Adrenal gland (tissue), 12 donors: ENCODE measurements around the gene PSMC3. TPM values are rescaled to one million over a fixed set of nuclear protein-coding genes. Genes with fewer than 3 reads are reported as not detected.
A peak's percentile ranks its signal among the peaks of the same experiment; 100 is the strongest.

Experiments
- DNase-seq, 7 donors: peaks; one replicate each; pipeline ENCODE4 v3.0.0-alpha.2; 2019 to 2020
- H3K27ac ChIP-seq, 5 donors: fragments of 200-600 bp; sonication (generic) in 4 of 5; 1 replicate in 3 of 5; 2 replicates in 2 of 5; pipeline versions ENCODE4 v1.5.1 to v1.8.0; 2016 to 2020; ENCODE audit warnings: mild to moderate bottlenecking in 1 of 5
- H3K27me3 ChIP-seq: fragments of 200-600 bp; 2 replicates; pipeline ENCODE4 v1.8.0; 2021
- H3K36me3 ChIP-seq, 2 donors: fragments of 200-600 bp; replicated peaks in 1 of 2; 1 replicate in 1 of 2; 2 replicates in 1 of 2; pipeline versions ENCODE4 v1.5.1 to v1.8.0; 2018 to 2022
- H3K4me1 ChIP-seq, 2 donors: fragments of 200-600 bp; replicated peaks in 1 of 2; 1 replicate in 1 of 2; 2 replicates in 1 of 2; pipeline versions ENCODE4 v1.5.1 to v1.8.0; 2018 to 2021
- H3K4me3 ChIP-seq, 4 donors: fragments of 200-600 bp; sonication (generic) in 3 of 4; one replicate each; pipeline ENCODE4 v1.5.1; 2016 to 2018
- H3K9me3 ChIP-seq, 3 donors: fragments of 200-600 bp; sonication (generic) in 1 of 3; replicated peaks in 1 of 3; 1 replicate in 2 of 3; 2 replicates in 1 of 3; pipeline versions ENCODE4 v1.5.1 to v1.8.0; 2016 to 2021
- POLR2A ChIP-seq, 2 donors: fragments of 450-650 bp; IDR thresholded peaks; one replicate each; pipeline ENCODE4 v1.6.1; 2017; ENCODE audit warnings: antibody characterized with exemption in 2 of 2, mild to moderate bottlenecking in 2 of 2, moderate library complexity in 1 of 2
- WGBS, 4 donors: extraction: QIAGEN DNeasy Blood & Tissue Kit in 2 of 4; methylation state at CpG; one replicate each; pipeline versions ENCODE4 v1.1.5 to v1.1.7; 2013 to 2017; 5-methylcytosine and 5-hydroxymethylcytosine counted together
- intact Hi-C, 2 donors: fragments of 100-400 bp; cut with DNase I; formaldehyde crosslinking; loops; one replicate each; pipeline versions ENCODE4 v1.14.1 to v1.15.0; 2022 to 2023
- polyA plus RNA-seq, 3 donors: library from polyadenylated mRNA; stranded (reverse); fragments of 200-250 nt in 2 of 3; fragments of 350-450 nt in 1 of 3; fragmentation: Illumina TruSeq in 1 of 3; extraction: RNeasy Lipid Tissue Mini Kit (QIAGEN cat#74804) in 1 of 3; gene quantifications; one replicate each; pipeline ENCODE4 v1.2.3, GENCODE V29; 2013 to 2014
- total RNA-seq, 9 donors: library from RNA; depleted of rRNA in 4 of 9; stranded (reverse); fragments of >200 nt in 4 of 9; fragments of 120-200 nt in 1 of 9; fragmentation: NEBNext Ultra II Directional in 1 of 9; extraction: Animal tissue kit (Norgen Biotek cat#: 25700) in 1 of 9; gene quantifications; one replicate each; pipeline versions ENCODE4 v1.1.0 to v1.2.4, GENCODE V29; 2013 to 2023
- TF ChIP-seq, protein P1 (sequence below), 6 experiments: fragments of 450-650 bp in 4 of 6; fragments of 200-600 bp in 2 of 6; sonication (generic) in 1 of 6; IDR thresholded peaks; 1 replicate in 5 of 6; 2 replicates in 1 of 6; pipeline versions ENCODE4 v1.5.1 to v1.8.0; 2016 to 2021; ENCODE audit warnings: antibody characterized with exemption in 6 of 6, mild to moderate bottlenecking in 2 of 6, moderate library complexity in 1 of 6
- donor health status: healthy with polysubstance abuse.
- donor health status: Bipolar disorder and iron deficiency.
- donor health status: DM: yes; HTN: yes; CAD: no.
- donor health status: DM: no; HTN: no; CAD: no.
- donor health status: DM: no; HTN: no; CAD: no.
- donor health status: DM: yes; HTN: yes; CAD: no.

The PSMC3 gene
- total and polyA plus RNA-seq, 12 donors = 85.4 to 291 (median 130) TPM

DNA sequence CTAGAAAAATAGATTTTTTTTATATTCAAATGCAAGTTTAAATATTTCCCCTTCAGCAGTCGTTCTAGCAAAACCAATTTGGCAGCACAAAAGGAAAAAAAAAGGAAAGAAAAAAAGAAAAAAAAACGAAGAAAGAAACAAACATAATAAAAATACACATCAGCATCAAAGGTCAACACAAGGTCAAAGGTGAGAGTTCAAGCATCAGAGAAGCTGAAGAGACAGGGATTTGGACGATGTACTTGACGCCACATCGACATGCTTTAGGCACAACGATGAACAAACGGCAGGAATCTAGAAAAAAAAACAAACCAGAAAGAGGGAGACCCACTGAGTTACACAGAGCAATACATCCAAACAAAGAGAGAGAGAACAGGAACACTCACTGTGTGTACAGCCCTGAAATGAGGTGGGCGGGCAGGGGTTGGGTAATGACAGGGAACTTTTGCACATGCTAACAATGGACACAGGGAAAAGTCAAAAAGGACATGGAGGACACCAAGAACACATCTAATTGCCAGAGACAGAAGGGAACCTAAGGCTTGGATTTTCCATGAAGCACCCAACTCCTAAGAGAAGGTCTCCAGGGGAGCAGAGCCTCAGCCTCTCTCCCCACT lies 42.5 kb upstream of the PSMC3 start:
- intact Hi-C loops = loop anchor here in 1 of 2 donors (5.0 kb wide), 1 partner anchor 84 kb away; the partner anchor contains the start of gene CELF1
- Histone ChIP-seq H3K36me3 (peaks cover 0 to 47% of the 10 kb centered on the region in 2 donors), H3K4me1 (peaks cover 17 to 28% of the 10 kb centered on the region in 2 donors), H3K27me3 (no peaks in the 10 kb centered on the region), H3K4me3 (no peak overlapping the region), H3K27ac (peak overlapping the region in 2 of 5 donors; percentile 21 to 47), H3K9me3 (no peaks in the 10 kb centered on the region)
- WGBS, 4 donors = 68 to 73% (median 70%) methylated on average over 8 of the region's 8 CpGs
- TF ChIP-seq, protein P1, sequence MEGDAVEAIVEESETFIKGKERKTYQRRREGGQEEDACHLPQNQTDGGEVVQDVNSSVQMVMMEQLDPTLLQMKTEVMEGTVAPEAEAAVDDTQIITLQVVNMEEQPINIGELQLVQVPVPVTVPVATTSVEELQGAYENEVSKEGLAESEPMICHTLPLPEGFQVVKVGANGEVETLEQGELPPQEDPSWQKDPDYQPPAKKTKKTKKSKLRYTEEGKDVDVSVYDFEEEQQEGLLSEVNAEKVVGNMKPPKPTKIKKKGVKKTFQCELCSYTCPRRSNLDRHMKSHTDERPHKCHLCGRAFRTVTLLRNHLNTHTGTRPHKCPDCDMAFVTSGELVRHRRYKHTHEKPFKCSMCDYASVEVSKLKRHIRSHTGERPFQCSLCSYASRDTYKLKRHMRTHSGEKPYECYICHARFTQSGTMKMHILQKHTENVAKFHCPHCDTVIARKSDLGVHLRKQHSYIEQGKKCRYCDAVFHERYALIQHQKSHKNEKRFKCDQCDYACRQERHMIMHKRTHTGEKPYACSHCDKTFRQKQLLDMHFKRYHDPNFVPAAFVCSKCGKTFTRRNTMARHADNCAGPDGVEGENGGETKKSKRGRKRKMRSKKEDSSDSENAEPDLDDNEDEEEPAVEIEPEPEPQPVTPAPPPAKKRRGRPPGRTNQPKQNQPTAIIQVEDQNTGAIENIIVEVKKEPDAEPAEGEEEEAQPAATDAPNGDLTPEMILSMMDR (IDR thresholded peaks at IDR 0.05) = no peak
- TF ChIP-seq POLR2A (IDR thresholded peaks at IDR 0.05) = no peak
- DNase-seq = no peak

DNA sequence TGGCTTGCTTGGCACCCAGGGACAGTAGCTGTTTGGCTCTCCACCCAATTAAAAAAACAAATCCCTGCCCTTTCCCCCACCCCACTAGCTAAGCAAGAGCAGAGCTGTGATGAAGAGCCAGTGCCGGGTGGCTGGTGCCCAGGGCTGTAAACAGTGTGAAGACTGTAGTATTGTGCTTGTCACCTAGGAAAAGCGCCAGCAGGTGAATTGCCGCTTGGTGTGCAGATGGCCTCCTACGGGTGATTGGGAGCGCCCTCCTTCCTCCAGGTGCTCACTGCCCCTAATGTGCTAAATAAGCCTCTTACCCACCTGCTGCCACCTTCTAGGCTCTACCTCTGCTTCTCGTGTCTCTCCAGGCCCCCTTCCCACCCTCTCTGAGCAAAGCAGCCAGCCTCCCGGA lies 41.1 kb upstream of the PSMC3 start:
- no peaks in the 10 kb centered on the region for H3K9me3 ChIP-seq
- no peaks in the 10 kb centered on the region for H3K27me3 ChIP-seq
- TF ChIP-seq, protein P1 (IDR thresholded peaks at IDR 0.05) = no peak
- TF ChIP-seq POLR2A (IDR thresholded peaks at IDR 0.05) = no peak
- peaks cover 17 to 28% of the 10 kb centered on the region in 2 donors for H3K4me1 ChIP-seq
- peaks cover 0 to 33% of the 10 kb centered on the region in 2 donors for H3K36me3 ChIP-seq
- DNase-seq = no peak
- 73 to 86% (median 83%) methylated on average over 5 to 7 of the region's 7 CpGs for WGBS, 4 donors
- H3K4me3 ChIP-seq = no peak overlapping the region
- intact Hi-C loops = loop anchor here in 1 of 2 donors (5.0 kb wide), 1 partner anchor 85 kb away; the partner anchor contains the start of gene CELF1
- H3K27ac ChIP-seq = peak overlapping the region in 3 of 5 donors; percentile 72 to 87 (median 75)

DNA sequence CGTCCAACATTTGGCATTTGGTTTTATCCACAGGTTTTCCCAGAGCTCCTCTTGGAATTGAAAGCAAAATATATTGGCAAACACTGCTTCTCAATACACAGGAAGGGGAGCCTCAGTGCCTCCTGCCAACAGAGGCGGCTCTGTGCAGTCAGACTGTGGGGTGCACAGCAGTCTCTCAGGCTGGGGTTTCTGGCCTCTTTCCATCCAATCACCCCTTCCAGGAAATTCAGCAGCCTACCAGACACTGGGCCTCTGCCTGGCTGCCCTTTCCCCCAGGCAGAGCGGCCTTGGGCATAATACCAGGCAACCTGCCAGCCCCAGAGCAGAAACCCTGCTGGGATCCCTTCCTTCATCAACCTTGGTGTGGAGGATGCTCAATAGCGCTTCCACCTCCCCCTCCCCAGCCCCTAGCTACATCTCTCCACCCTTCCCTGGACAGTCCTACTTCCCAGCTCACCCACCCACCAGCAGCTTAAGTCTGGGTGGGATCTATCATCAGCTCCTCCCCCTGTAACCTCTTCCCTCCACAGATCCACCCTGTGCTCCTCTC lies 40.5 kb upstream of the PSMC3 start:
- peaks cover 17 to 28% of the 10 kb centered on the region in 2 donors for H3K4me1 ChIP-seq
- no peak overlapping the region for H3K4me3 ChIP-seq
- H3K27ac ChIP-seq = peak overlapping the region; percentile 32 to 87 (median 72)
- peak; percentile 71 to 89 (median 86) for DNase-seq
- peaks cover 0 to 27% of the 10 kb centered on the region in 2 donors for H3K36me3 ChIP-seq
- intact Hi-C loops = loop anchor here in 1 of 2 donors (5.0 kb wide), 1 partner anchor 86 kb away; the partner anchor contains the start of gene CELF1
- no peaks in the 10 kb centered on the region for H3K9me3 ChIP-seq
- H3K27me3 ChIP-seq = no peaks in the 10 kb centered on the region
- WGBS, 4 donors = 10 to 24% (median 15%) methylated on average over 4 of the region's 4 CpGs
- TF ChIP-seq POLR2A (IDR thresholded peaks at IDR 0.05) = peak in 1 of 2 donors; percentile 16
- TF ChIP-seq, protein P1 (IDR thresholded peaks at IDR 0.05) = no peak

DNA sequence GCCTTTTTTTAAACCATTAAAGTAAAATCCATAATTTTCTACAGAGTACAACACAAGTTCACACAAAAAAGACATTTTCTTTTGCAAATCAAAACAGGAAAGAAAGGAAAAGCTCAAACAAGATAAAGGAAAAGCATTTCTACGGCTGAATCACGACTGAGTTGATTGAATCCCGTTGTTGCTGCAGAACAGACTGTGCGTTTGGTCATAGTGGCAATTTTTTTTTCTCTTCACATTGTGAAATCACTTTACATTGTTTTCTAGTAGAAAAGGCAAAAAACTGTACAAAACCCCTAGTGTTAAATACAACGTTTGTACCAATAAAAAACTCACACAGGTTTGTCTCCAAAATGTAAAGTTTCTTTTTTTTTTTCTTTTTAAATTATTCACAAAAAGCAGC lies 40.0 kb upstream of the PSMC3 start:
- TF ChIP-seq POLR2A (IDR thresholded peaks at IDR 0.05) = no peak
- TF ChIP-seq, protein P1 (IDR thresholded peaks at IDR 0.05) = no peak
- H3K4me3 ChIP-seq = no peak overlapping the region
- H3K9me3 ChIP-seq = no peaks in the 10 kb centered on the region
- 17 to 25% (median 21%) methylated on average over 5 of the region's 5 CpGs for WGBS, 4 donors
- no peaks in the 10 kb centered on the region for H3K27me3 ChIP-seq
- DNase-seq = peak in 1 of 7 donors; percentile 36
- H3K4me1 ChIP-seq = peaks cover 17 to 28% of the 10 kb centered on the region in 2 donors
- H3K36me3 ChIP-seq = peaks cover 0 to 22% of the 10 kb centered on the region in 2 donors
- H3K27ac ChIP-seq = peak overlapping the region; percentile 15 to 87 (median 41)
- intact Hi-C loops = loop anchor here in 1 of 2 donors (5.0 kb wide), 1 partner anchor 86 kb away; the partner anchor contains the start of gene CELF1
